BE2C (cell line): ENCODE measurements around the gene UROC1.
"Not testable (repeated sequence)": the region's sequence is repeated elsewhere in the genome, so short reads cannot be mapped to it uniquely, and the experiment has no call there.

ENCODE experiments used
- DNase-seq: peaks from one replicate; pipeline ENCODE4 v3.0.0-alpha.2; 2020
- H3K27me3 ChIP-seq: fragments of 250-450 bp; sonication (Bioruptor Pico); 2 replicates; pipeline ENCODE4 v1.5.1; 2020; ENCODE audit warnings: mild to moderate bottlenecking
- H3K36me3 ChIP-seq: fragments of 250-450 bp; sonication (Bioruptor Pico); 2 replicates; pipeline ENCODE4 v1.5.1; 2020; ENCODE audit warnings: mild to moderate bottlenecking
- H3K4me1 ChIP-seq: fragments of 250-450 bp; sonication (Bioruptor Pico); 2 replicates; pipeline ENCODE4 v1.5.1; 2020
- H3K4me3 ChIP-seq: 2 replicates; pipeline ENCODE4 v1.5.1; 2011; ENCODE audit warnings: low read depth, low read length
- H3K9me3 ChIP-seq: fragments of 250-450 bp; sonication (Bioruptor Pico); 2 replicates; pipeline ENCODE4 v1.5.1; 2020
- CTCF ChIP-seq: IDR thresholded peaks from 2 replicates; pipeline ENCODE4 v1.5.1; 2012; ENCODE audit warnings: mild to moderate bottlenecking, low read depth, low read length

Gene UROC1

DNA sequence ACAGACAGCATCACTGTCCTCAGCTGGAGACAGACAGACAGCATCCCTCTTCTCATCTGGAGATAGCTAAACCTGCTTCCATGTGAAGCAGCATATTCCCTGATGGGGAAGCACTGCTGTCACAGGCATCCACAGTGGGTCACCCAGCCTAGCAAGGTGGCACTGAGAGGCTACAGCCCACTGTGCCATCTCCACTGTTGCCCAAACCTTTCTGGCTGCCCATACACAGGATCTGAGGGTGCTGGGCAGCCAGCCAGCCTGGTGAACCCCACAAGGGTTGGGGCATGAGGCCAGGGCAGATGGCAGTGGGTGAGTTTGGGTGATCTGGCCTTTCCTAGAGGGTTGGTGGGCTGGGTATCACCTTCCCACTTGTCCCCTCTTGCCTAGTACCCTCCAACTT is 18.1 kb upstream of the UROC1 start:
- peak; percentile 2 for DNase-seq
- H3K36me3 ChIP-seq = no peaks in the 10 kb centered on the region
- H3K4me1 ChIP-seq = no peaks in the 10 kb centered on the region
- TF ChIP-seq CTCF = no peak
- no peaks in the 10 kb centered on the region; the same call in 1 of the 2 replicates for H3K9me3 ChIP-seq
- no peak overlapping the region for H3K4me3 ChIP-seq
- peaks cover 12% of the 10 kb centered on the region for H3K27me3 ChIP-seq

- DNase-seq = peak; percentile 1
- H3K4me3 ChIP-seq, H3K9me3 ChIP-seq, H3K36me3 ChIP-seq, H3K4me1 ChIP-seq: not testable (repeated sequence)
- peaks cover 12% of the 10 kb centered on the region for H3K27me3 ChIP-seq
Observed at GRCh38 chr3:126534716-126535115, 17.1 kb upstream of the UROC1 start.

- no peaks in the 10 kb centered on the region for H3K4me1 ChIP-seq
- no peaks in the 10 kb centered on the region for H3K36me3 ChIP-seq
- no peak for TF ChIP-seq CTCF
- DNase-seq = no peak
- no peak overlapping the region for H3K4me3 ChIP-seq
- H3K27me3 ChIP-seq = peaks cover 12% of the 10 kb centered on the region
- H3K9me3 ChIP-seq = no peaks in the 10 kb centered on the region; the same call in 1 of the 2 replicates
Observed at GRCh38 chr3:126533506-126533905, 15.9 kb upstream of the UROC1 start.

- Histone ChIP-seq H3K9me3 (no peaks in the 10 kb centered on the region), H3K36me3 (no peaks in the 10 kb centered on the region), H3K4me1 (no peaks in the 10 kb centered on the region), H3K4me3 (no peak overlapping the region), H3K27me3 (peaks cover 12% of the 10 kb centered on the region)
- TF ChIP-seq CTCF = no peak
- DNase-seq = no peak
Observed at GRCh38 chr3:126531051-126531330, 13.4 kb upstream of the UROC1 start.

DNA sequence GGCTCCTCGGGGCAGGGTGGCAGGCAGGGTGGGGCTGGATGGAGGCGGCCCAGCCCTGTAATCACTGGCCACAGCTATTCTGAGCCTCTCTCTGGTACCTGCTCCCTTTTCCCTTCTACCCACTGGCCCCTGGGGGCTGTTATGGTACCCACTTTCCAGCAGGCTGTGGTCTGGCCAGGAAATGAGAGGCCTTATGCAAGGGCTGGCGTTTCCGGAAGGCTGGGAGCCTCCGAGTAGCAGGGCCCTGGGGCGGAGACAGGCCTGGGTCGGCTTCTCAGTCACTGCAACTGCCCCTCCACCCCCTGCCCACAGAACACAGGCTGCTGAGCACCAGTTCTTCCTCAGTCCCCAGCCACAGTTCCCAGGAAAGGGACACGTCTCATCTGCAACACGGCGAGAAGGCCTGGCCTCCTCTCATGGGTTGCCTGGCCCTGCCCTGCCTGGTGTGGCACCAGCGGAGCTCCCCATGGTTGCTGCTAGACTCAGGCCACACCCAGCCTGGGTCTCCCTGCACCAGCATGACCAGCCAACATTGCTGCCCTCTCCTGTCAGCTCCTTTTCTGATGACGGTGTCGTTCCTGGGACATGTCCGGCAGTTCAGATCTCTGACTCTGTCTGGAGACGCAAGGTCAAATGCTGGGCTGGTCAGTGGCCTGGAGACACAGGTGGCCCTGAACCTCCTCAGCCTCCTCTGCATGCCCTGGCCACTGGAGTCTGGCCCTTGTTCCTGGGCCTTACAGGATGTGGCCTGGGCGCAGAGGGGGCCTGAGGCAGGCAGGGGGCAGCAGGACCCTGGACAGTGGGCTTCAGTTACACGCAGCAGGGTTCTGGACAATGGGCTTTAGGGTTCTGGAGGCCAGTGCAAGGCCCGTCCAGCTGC is 12.8 kb upstream of the UROC1 start:
- DNase-seq = no peak
- no peaks in the 10 kb centered on the region for H3K36me3 ChIP-seq
- peak; percentile 10; the same call in 1 of the 2 replicates for TF ChIP-seq CTCF
- no peak overlapping the region for H3K4me3 ChIP-seq
- peaks cover 8% of the 10 kb centered on the region; the same call in 1 of the 2 replicates for H3K27me3 ChIP-seq
- no peaks in the 10 kb centered on the region for H3K9me3 ChIP-seq
- no peaks in the 10 kb centered on the region for H3K4me1 ChIP-seq

DNA sequence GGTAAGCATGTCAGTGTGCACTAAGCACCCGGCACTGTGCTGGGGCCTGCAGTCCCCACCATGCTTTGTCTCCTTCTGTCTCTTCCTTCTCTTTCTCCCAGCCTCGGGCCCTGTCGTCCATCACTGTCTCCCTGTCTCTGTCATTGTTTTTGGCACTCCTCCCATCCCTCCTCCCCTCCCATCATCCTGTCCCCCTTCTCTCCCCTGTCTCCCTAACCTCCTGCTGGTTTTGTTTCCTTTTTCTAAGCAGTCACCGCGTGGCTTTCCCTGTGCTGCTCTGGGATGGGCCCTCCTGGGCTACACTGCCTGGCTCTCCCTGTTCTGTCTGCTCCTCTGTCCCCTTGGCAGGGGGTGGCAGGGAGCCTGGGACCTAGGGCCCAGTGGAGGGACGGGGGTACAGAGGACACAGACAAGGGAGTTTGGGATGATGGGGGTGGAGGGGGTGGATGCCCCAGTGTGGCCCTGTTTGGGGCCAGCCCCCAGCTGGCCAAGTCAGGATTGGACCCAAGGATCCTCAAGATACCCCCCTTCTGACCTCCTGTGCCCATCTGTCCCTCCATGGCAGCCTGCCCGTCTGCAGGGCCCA is 12.1 kb upstream of the UROC1 start:
- peaks cover 8% of the 10 kb centered on the region; the same call in 1 of the 2 replicates for H3K27me3 ChIP-seq
- no peaks in the 10 kb centered on the region for H3K9me3 ChIP-seq
- H3K4me1 ChIP-seq = no peaks in the 10 kb centered on the region
- no peaks in the 10 kb centered on the region for H3K36me3 ChIP-seq
- TF ChIP-seq CTCF = no peak
- DNase-seq = no peak
- H3K4me3 ChIP-seq = no peak overlapping the region
